GM12872 (cell line): ENCODE results near the gene GJC1.

Experiments
- TF ChIP-seq, protein P1 (sequence below): IDR thresholded peaks from 3 replicates; pipeline ENCODE4 v1.5.1; 2011; ENCODE audit warnings: low read depth, mild to moderate bottlenecking, low read length, moderate library complexity; ENCODE audit not compliant: insufficient read depth

The GJC1 gene

DNA sequence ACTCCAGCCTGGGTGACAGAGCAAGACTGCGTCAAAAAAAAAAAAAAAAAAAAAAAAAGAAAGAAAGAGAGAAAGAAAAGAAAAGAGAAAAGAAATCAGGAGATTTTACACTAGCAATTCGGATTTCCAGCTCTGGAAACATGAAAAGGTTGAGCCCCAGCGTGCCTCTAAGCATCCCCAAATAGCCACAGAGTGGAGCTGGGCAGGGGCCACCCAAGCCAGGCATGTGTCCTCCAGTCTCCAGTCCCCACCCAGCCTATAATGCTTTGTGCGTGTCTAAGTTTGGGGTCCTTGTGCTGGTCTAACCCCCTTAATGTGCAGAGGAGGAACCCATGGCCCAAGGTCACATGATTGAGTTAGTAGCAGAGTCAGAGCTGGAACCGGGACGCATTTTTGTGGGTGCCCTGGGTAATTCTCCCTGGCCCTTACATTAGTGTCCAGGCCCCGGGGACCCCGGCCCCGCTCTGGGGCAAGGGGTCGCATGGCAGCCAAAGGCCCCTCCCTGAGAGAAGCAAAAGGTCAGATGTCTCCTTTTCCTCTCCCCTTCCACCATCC, 51.4 kb downstream of the GJC1 start:
- TF ChIP-seq, protein P1, sequence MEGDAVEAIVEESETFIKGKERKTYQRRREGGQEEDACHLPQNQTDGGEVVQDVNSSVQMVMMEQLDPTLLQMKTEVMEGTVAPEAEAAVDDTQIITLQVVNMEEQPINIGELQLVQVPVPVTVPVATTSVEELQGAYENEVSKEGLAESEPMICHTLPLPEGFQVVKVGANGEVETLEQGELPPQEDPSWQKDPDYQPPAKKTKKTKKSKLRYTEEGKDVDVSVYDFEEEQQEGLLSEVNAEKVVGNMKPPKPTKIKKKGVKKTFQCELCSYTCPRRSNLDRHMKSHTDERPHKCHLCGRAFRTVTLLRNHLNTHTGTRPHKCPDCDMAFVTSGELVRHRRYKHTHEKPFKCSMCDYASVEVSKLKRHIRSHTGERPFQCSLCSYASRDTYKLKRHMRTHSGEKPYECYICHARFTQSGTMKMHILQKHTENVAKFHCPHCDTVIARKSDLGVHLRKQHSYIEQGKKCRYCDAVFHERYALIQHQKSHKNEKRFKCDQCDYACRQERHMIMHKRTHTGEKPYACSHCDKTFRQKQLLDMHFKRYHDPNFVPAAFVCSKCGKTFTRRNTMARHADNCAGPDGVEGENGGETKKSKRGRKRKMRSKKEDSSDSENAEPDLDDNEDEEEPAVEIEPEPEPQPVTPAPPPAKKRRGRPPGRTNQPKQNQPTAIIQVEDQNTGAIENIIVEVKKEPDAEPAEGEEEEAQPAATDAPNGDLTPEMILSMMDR = no peak

DNA sequence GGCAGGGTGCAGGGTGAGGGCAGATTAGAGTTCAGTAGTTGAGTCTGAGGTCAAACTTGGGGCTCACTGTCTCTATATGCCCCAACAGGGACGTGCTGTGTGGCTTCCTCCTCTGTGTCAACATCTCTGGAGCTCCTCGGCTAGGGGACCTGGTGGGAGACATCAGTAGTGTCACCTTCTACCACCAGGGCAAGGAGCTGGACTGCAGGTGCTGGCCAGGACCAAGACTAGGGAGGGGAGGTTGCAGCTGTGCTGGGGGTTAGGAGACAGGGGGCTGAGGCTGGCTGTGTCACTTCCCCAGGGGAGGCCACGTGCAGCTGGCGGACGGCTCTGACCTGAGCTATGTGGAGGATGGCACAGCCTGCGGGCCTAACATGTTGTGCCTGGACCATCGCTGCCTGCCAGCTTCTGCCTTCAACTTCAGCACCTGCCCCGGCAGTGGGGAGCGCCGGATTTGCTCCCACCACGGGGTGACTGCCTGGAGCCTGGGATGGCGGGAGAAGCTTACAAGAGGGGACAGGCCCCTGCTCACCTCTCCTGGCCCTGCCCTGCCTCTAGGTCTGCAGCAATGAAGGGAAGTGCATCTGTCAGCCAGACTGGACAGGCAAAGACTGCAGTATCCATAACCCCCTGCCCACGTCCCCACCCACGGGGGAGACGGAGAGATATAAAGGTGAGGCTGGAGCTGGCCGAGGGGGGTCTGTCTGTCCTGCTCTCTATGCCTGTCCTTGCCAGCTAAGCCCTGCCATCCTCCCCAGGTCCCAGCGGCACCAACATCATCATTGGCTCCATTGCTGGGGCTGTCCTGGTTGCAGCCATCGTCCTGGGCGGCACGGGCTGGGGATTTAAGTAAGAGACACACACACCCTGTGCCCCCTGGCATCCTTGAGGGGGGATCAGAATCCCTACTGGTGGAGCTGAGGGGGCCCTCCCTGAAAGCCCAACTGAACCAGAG, 52.4 kb downstream of the GJC1 start:
- TF ChIP-seq, protein P1 = no peak

DNA sequence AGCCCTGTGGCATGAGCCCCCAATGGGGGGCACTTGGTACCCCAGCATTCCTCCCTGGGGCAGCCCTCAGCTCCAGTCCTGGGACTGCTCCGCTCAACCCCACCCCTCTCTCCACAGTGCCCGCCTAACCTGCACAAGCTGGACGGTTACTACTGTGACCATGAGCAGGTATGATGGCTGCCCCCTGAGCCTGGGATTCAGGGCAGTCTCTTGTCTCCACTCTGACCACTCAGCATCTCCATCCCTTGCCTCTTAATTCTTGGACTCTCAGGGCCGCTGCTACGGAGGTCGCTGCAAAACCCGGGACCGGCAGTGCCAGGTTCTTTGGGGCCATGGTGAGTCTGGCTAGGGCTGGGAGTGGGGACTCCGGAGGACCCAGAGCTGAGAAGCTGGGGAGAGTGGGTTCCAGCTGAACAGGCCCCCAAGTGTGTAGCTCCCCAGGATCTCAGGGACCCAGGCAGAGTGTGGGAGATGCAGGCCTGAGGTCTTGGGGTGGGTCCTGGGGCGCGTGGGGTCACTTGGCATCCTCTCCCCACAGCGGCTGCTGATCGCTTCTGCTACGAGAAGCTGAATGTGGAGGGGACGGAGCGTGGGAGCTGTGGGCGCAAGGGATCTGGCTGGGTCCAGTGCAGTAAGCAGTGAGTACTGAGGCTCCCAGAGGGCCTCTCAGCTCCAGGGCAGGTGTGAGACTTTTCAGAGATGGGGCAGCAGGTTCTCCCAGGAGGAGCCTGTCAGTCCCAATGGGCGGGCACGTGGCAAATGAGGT, 53.3 kb downstream of the GJC1 start:
- TF ChIP-seq, protein P1 = no peak

DNA sequence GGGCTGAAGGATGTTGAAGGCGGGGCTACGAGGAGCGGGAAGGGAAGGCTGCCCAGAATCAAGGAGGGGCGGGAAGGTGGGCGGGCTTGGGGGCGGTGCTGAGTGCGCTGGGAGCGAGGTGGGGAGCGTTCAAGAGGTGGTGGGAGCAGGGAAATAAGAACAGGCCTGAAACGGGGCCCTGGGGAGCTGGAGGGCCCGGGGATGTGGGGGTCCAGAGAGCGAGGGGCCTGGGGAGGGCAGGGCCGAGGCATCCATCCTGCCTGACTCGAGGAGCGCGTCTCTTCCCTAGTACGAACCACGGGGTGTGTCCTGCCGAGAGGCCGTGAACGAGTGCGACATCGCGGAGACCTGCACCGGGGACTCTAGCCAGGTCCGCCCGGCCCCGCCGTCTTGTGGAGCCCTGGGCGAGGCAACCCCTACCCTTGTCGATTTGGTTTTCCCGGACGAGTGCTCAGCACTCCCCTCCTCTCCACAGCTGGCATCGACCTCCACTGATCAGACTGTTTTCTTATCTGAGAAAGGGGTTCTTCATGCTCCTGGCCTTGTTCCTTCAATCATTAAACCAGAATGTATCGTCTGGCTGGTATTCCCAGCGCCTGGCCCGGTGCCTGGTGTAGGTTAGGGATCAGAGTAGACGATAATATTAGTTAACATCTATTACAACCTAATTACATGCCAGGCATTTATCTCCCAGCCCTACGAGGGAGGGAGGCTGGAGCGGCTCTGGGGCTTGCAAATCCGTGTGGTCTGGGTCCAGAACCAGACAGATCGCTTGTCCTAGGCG, 54.1 kb downstream of the GJC1 start:
- TF ChIP-seq, protein P1 = no peak

DNA sequence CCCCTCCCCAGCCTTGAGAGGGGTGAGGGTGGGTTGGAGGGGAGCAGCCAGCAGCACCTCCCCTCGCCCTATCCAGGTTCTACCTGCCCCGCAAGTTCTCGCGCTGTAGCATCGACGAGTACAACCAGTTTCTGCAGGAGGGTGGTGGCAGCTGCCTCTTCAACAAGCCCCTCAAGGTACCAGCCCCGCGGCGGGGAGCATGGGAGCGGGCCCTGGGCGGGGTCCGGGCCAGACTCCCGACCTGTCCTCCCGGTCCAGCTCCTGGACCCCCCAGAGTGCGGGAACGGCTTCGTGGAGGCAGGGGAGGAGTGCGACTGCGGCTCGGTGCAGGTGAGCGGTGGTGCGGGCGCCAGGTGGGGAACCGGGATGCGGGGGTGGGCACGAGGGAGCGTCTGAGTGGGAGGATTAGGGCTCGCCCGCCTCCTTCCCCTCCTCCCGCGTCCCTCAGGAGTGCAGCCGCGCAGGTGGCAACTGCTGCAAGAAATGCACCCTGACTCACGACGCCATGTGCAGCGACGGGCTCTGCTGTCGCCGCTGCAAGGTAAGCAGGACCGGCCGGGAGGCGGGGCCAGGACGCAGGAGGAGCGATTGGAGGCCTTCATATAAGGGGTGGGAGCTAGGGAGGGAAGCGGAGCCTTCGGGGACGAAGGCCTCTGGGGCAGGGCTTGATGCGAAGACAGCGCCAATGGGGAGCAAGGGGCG, 54.8 kb downstream of the GJC1 start:
- TF ChIP-seq, protein P1 = no peak

DNA sequence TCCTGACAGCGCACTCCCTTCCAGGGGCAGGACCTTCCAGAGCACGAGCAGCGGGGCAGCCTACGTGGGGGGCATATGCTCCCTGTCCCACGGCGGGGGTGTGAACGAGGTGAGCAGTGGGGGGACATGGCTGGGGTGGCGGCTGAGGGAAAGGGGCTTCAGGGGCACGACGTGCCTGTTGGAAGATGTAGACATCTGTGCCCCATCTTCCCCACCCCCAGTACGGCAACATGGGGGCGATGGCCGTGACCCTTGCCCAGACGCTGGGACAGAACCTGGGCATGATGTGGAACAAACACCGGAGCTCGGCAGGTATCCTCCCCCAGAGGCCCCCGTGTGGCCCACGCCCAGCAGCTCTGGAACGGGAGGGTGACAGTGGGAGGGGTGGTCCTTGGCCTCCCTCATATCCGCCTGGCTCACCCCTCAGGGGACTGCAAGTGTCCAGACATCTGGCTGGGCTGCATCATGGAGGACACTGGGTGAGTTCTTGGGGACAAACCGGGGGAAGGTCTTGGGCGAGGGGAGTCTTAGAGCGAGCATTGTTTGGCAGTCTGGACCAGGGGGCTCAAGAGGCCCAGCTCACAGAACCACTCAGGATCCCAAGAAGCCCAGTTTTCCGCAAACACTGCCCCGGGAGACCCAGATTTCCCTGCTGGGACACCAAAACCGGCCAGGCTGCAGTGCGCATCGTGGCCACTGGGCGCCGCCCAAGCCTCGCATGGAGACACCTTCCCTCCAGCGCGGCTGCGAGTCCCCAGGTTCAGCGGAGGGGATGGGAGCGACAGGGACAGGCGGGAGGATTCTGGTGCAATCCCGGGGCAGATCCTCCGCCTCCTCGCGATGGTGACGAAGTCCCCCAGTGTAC, 55.6 kb downstream of the GJC1 start:
- TF ChIP-seq, protein P1 = peak; percentile 100
